ENCODE measurements around the gene RLF. TPM values are rescaled to one million over a fixed set of nuclear protein-coding genes. Genes with fewer than 3 reads are reported as not detected.
"Not testable (repeated sequence)": the region's sequence is repeated elsewhere in the genome, so short reads cannot be mapped to it uniquely, and the experiment has no call there.

Gene RLF
- polyA plus RNA-seq, 1 experiment: 11.0 TPM

- Histone ChIP-seq H3K4me3 (ENCODE audit: low read depth, low read length) (no peak overlapping the region), H3K9me3 (ENCODE audit: control insufficient read depth, insufficient read depth, low read length) (no peaks in the 10 kb centered on the region), H3K27ac (ENCODE audit: low read depth, low read length) (no peak overlapping the region), H3K27me3 (ENCODE audit: control insufficient read depth, insufficient read depth, low read length) (no peaks in the 10 kb centered on the region)
- TF ChIP-seq CTCF (IDR thresholded peaks at IDR 0.05; ENCODE audit: low read depth, low read length): no peak
- POLR2A ChIA-PET: no interaction called here
- CTCF ChIA-PET: interaction anchor here (1.0 kb wide), 1 partner anchor 15 kb away, joined by 4 read pairs; no protein-coding TSS in a partner anchor
- DNase-seq (ENCODE audit: low read depth, low spot score): no peak
Observed at GRCh38 chr1:40167317-40167716, 6.1 kb downstream of the RLF start.

GRCh38 chr1:40171036-40171435 lies 9.8 kb downstream of the RLF start:
- POLR2A ChIA-PET: no interaction called here

GRCh38 chr1:40174788-40175187 lies 13.6 kb downstream of the RLF start:
- H3K27ac ChIP-seq (ENCODE audit: low read depth, low read length): no peak overlapping the region
- H3K27me3 ChIP-seq (ENCODE audit: control insufficient read depth, insufficient read depth, low read length): no peaks in the 10 kb centered on the region
- ChIA-PET POLR2A (no interaction called here), CTCF (interaction anchor here (0.6 to 1.0 kb wide), 2 partner anchors 34 to 564 kb away, joined by 3 to 4 read pairs; no protein-coding TSS in a partner anchor)
- TF ChIP-seq CTCF (IDR thresholded peaks at IDR 0.05; ENCODE audit: low read depth, low read length): no peak
- H3K4me3 ChIP-seq (ENCODE audit: low read depth, low read length): no peak overlapping the region
- DNase-seq (ENCODE audit: low read depth, low spot score): no peak
- H3K9me3 ChIP-seq (ENCODE audit: control insufficient read depth, insufficient read depth, low read length): no peaks in the 10 kb centered on the region

More at GRCh38 chr1:40171036-40171435, 9.8 kb downstream of the RLF start:
- Histone ChIP-seq H3K27ac (ENCODE audit: low read depth, low read length) (no peak overlapping the region), H3K9me3 (ENCODE audit: control insufficient read depth, insufficient read depth, low read length) (no peaks in the 10 kb centered on the region), H3K4me3 (ENCODE audit: low read depth, low read length) (no peak overlapping the region), H3K27me3 (ENCODE audit: control insufficient read depth, insufficient read depth, low read length) (no peaks in the 10 kb centered on the region)
- CTCF ChIA-PET: interaction anchor here (1.0 to 3.0 kb wide), 4 partner anchors 9 to 144 kb away, joined by 3 to 23 read pairs (median 8); no protein-coding TSS in a partner anchor
- no peak for TF ChIP-seq CTCF (IDR thresholded peaks at IDR 0.05; ENCODE audit: low read depth, low read length)
- no peak for DNase-seq (ENCODE audit: low read depth, low spot score)

- H3K27me3 ChIP-seq (ENCODE audit: control insufficient read depth, insufficient read depth, low read length); H3K27ac ChIP-seq (ENCODE audit: low read depth, low read length); CTCF ChIA-PET; POLR2A ChIA-PET; H3K9me3 ChIP-seq (ENCODE audit: control insufficient read depth, insufficient read depth, low read length); H3K4me3 ChIP-seq (ENCODE audit: low read depth, low read length); DNase-seq (ENCODE audit: low read depth, low spot score): not testable (repeated sequence)
Observed at GRCh38 chr1:40176989-40177388, 15.8 kb downstream of the RLF start.

- Histone ChIP-seq H3K9me3 (ENCODE audit: control insufficient read depth, insufficient read depth, low read length) (no peaks in the 10 kb centered on the region), H3K4me3 (ENCODE audit: low read depth, low read length) (no peak overlapping the region), H3K27ac (ENCODE audit: low read depth, low read length) (no peak overlapping the region), H3K27me3 (ENCODE audit: control insufficient read depth, insufficient read depth, low read length) (no peaks in the 10 kb centered on the region)
- ChIA-PET POLR2A (no interaction called here), CTCF (interaction anchor here (0.7 to 1.4 kb wide), 4 partner anchors 23 to 160 kb away, joined by 3 to 5 read pairs (median 4); no protein-coding TSS in a partner anchor)
- no peak for TF ChIP-seq CTCF (IDR thresholded peaks at IDR 0.05; ENCODE audit: low read depth, low read length)
- no peak for DNase-seq (ENCODE audit: low read depth, low spot score)
Observed at GRCh38 chr1:40178200-40178599, 17.0 kb downstream of the RLF start.

All from AG04450 (cell line).